ENCODE measurements around the gene NHS. TPM values are rescaled to one million over a fixed set of nuclear protein-coding genes. Genes with fewer than 3 reads are reported as not detected.

Gene NHS
- total and polyA plus RNA-seq, 7 donors = 0.04 to 1.3 (median 0.22) TPM

- intact Hi-C loops (cut with DNase I) = loop anchor here in 1 of 2 donors (10.0 kb wide), 1 partner anchor 1253 kb away; the partner anchor contains the start of gene PHKA2
- TF ChIP-seq CTCF (IDR thresholded peaks at IDR 0.05) = no peak
- Histone ChIP-seq H3K27ac (no peak overlapping the region), H3K4me1 (no peaks in the 10 kb centered on the region), H3K4me3 (no peak overlapping the region), H3K36me3 (ENCODE audit: insufficient read depth in 1 of 2, low read depth in 1 of 2) (no peaks in the 10 kb centered on the region), H3K27me3 (ENCODE audit: insufficient read depth in 3 of 3, low read length in 2 of 3) (peaks cover 0 to 7% (median 0%) of the 10 kb centered on the region in 3 donors), H3K9me3 (no peaks in the 10 kb centered on the region)
- WGBS, 3 donors = 75 to 93% (median 87%) methylated on average over 15 to 16 of the region's 16 CpGs
- DNase-seq (no peak), ATAC-seq (no peak)
These were observed 357.3 kb downstream of the NHS start for GRCh38 chrX:17732138-17732783.

- WGBS, 3 donors = 33 to 46% (median 45%) methylated on average over 5 of the region's 5 CpGs
- Histone ChIP-seq H3K27me3 (ENCODE audit: insufficient read depth in 3 of 3, low read length in 2 of 3) (peaks cover 0 to 7% (median 0%) of the 10 kb centered on the region in 3 donors), H3K4me1 (peaks cover 6% of the 10 kb centered on the region), H3K27ac (no peak overlapping the region), H3K9me3 (no peaks in the 10 kb centered on the region), H3K4me3 (no peak overlapping the region), H3K36me3 (ENCODE audit: insufficient read depth in 1 of 2, low read depth in 1 of 2) (no peaks in the 10 kb centered on the region)
- intact Hi-C loops (cut with DNase I) = loop anchor here in 1 of 2 donors (10.0 kb wide), 1 partner anchor 1249 kb away; the partner anchor contains the start of gene PHKA2
- DNase-seq (no peak), ATAC-seq (no peak)
- no peak for TF ChIP-seq CTCF (IDR thresholded peaks at IDR 0.05)
These were observed 360.4 kb downstream of the NHS start for GRCh38 chrX:17735406-17735805.

- 48 to 59% (median 56%) methylated on average over 4 to 5 of the region's 5 CpGs for WGBS, 3 donors
- peaks cover 0 to 7% (median 0%) of the 10 kb centered on the region in 3 donors for H3K27me3 ChIP-seq (ENCODE audit: insufficient read depth in 3 of 3, low read length in 2 of 3)
These were observed 361.5 kb downstream of the NHS start for GRCh38 chrX:17736478-17736855.

GRCh38 chrX:17736856-17737709, 362.1 kb downstream of the NHS start, which contains the start of gene SCML1:
Gene SCML1 (plus strand): TSS chrX:17737493. CDS start chrX:17744187, 6,694 bp downstream.
- Histone ChIP-seq H3K9me3 (no peaks in the 10 kb centered on the region), H3K36me3 (ENCODE audit: insufficient read depth in 1 of 2, low read depth in 1 of 2) (no peaks in the 10 kb centered on the region), H3K27ac (peak within 1 kb of the TSS; percentile 84), H3K4me1 (peaks cover 6% of the 10 kb centered on the region), H3K4me3 (peak within 1 kb of the TSS; percentile 68), H3K27me3 (ENCODE audit: insufficient read depth in 3 of 3, low read length in 2 of 3) (peaks cover 0 to 3% (median 0%) of the 10 kb centered on the region in 3 donors)
- 0 to 34% (median 0%) methylated on average over 35 to 61 of the region's 67 CpGs for WGBS, 3 donors
- TF ChIP-seq CTCF (IDR thresholded peaks at IDR 0.05) = no peak
- intact Hi-C loops (cut with DNase I) = loop anchor here in 1 of 2 donors (10.0 kb wide), 1 partner anchor 1248 kb away; the partner anchor contains the start of gene PHKA2
- ATAC-seq (peak; percentile 93 to 97 (median 95)), DNase-seq (peak; percentile 96 to 98)

More at GRCh38 chrX:17736478-17736855, 361.5 kb downstream of the NHS start:
- intact Hi-C loops (cut with DNase I) = loop anchor here in 1 of 2 donors (10.0 kb wide), 1 partner anchor 1248 kb away; the partner anchor contains the start of gene PHKA2
- Histone ChIP-seq H3K36me3 (ENCODE audit: insufficient read depth in 1 of 2, low read depth in 1 of 2) (no peaks in the 10 kb centered on the region), H3K4me3 (peak overlapping the region; percentile 53), H3K9me3 (no peaks in the 10 kb centered on the region), H3K4me1 (peaks cover 6% of the 10 kb centered on the region), H3K27ac (peak overlapping the region; percentile 73)
- ATAC-seq (no peak), DNase-seq (no peak)
- TF ChIP-seq CTCF (IDR thresholded peaks at IDR 0.05) = no peak

Data from psoas muscle (tissue), 8 donors.